MM.1S (cell line): ENCODE results near the gene ODAD4.

Experiments
- EZH2 ChIP-seq: fragments of 300-600 bp; sonication (generic); optimal IDR thresholded peaks from 2 replicates; pipeline ENCODE3; 2017; ENCODE audit warnings: low read depth, mild to moderate bottlenecking, antibody characterized with exemption, low read length, mixed read lengths
- EZH2phosphoT487 ChIP-seq: fragments of 300-600 bp; sonication (generic); IDR thresholded peaks from 2 replicates; pipeline ENCODE4 v1.6.1; 2018; ENCODE audit warnings: antibody characterized with exemption, low read length
- TF ChIP-seq, protein P1 (sequence below): fragments of 300-600 bp; sonication (generic); IDR thresholded peaks from 2 replicates; pipeline ENCODE4 v1.5.1; 2016; ENCODE audit warnings: antibody characterized with exemption, low read length, mixed read lengths

DNA sequence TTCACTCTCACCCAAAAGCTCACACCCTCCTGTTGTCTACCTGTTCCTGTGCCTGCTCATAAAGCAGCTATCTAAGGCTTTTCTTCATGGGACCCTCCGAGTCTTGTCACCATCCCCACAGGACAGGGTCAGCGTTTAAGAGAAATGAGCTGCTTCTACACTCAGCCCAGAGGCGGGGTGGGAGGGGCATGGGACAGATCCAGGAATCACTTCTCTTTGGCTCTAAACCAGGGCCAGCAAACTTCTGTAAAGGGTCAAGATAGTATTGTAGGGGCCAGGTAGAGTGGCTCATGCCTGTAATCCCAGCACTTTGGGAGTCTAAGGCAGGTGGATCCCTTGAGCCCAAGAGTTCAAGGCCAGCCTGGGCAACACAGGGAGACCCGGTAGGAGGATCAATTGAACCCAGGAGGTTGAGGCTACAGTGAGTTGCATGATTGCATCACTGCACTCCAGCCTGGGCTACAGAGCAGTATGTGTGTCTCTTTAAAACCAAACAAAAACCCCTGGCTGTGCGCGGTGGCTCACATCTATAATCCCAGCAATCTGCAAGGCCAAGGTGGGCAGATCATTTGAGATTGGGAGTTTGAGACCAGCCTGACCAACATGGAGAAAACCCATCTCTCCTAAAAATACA lies 42.0 kb upstream of the ODAD4 start:
- TF ChIP-seq, protein P1, sequence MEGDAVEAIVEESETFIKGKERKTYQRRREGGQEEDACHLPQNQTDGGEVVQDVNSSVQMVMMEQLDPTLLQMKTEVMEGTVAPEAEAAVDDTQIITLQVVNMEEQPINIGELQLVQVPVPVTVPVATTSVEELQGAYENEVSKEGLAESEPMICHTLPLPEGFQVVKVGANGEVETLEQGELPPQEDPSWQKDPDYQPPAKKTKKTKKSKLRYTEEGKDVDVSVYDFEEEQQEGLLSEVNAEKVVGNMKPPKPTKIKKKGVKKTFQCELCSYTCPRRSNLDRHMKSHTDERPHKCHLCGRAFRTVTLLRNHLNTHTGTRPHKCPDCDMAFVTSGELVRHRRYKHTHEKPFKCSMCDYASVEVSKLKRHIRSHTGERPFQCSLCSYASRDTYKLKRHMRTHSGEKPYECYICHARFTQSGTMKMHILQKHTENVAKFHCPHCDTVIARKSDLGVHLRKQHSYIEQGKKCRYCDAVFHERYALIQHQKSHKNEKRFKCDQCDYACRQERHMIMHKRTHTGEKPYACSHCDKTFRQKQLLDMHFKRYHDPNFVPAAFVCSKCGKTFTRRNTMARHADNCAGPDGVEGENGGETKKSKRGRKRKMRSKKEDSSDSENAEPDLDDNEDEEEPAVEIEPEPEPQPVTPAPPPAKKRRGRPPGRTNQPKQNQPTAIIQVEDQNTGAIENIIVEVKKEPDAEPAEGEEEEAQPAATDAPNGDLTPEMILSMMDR, result no peak
- TF ChIP-seq EZH2 (no peak), EZH2phosphoT487 (no peak)
